ENCODE data around the gene PAX6.

GRCh38 chr11:31826536-31827438 is 15.7 kb upstream of the PAX6 start:
- TF ChIP-seq, protein P1, sequence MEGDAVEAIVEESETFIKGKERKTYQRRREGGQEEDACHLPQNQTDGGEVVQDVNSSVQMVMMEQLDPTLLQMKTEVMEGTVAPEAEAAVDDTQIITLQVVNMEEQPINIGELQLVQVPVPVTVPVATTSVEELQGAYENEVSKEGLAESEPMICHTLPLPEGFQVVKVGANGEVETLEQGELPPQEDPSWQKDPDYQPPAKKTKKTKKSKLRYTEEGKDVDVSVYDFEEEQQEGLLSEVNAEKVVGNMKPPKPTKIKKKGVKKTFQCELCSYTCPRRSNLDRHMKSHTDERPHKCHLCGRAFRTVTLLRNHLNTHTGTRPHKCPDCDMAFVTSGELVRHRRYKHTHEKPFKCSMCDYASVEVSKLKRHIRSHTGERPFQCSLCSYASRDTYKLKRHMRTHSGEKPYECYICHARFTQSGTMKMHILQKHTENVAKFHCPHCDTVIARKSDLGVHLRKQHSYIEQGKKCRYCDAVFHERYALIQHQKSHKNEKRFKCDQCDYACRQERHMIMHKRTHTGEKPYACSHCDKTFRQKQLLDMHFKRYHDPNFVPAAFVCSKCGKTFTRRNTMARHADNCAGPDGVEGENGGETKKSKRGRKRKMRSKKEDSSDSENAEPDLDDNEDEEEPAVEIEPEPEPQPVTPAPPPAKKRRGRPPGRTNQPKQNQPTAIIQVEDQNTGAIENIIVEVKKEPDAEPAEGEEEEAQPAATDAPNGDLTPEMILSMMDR (IDR thresholded peaks at IDR 0.05), result no peak
- TF ChIP-seq POLR2A (IDR thresholded peaks at IDR 0.05), result no peak
